ENCODE data around the gene VPS72. TPM values are rescaled to one million over a fixed set of nuclear protein-coding genes. Genes with fewer than 3 reads are reported as not detected.
A peak's percentile ranks its signal among the peaks of the same experiment; 100 is the strongest.

VPS72 gene
- polyA plus RNA-seq, 4 donors: 55.5 to 76.1 (median 69.9) TPM

DNA sequence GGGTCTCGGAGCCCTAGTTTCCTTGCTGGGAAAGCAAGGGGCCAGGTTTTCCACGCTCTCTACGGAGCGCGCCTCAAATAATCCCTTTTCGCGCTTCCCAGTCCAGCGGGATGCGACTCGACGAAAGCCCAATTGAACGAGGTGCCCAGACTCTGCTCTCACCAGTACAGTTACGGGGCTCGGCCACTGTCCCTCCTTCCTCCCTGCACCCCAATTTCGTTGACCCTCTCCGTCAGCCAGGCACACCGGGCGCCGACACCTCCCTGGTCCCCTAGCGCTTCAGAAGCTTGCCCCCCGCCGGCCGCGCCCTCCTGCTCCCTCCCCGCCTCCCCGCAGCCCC lies 44.0 kb downstream of the VPS72 start:
- DNase-seq (ENCODE audit: low read depth in 4 of 4, low spot score in 3 of 4): no peak

- DNase-seq (ENCODE audit: low read depth in 4 of 4, low spot score in 3 of 4): no peak
Measured at GRCh38 chr1:151145304-151146071, 44.5 kb downstream of the VPS72 start.

DNA sequence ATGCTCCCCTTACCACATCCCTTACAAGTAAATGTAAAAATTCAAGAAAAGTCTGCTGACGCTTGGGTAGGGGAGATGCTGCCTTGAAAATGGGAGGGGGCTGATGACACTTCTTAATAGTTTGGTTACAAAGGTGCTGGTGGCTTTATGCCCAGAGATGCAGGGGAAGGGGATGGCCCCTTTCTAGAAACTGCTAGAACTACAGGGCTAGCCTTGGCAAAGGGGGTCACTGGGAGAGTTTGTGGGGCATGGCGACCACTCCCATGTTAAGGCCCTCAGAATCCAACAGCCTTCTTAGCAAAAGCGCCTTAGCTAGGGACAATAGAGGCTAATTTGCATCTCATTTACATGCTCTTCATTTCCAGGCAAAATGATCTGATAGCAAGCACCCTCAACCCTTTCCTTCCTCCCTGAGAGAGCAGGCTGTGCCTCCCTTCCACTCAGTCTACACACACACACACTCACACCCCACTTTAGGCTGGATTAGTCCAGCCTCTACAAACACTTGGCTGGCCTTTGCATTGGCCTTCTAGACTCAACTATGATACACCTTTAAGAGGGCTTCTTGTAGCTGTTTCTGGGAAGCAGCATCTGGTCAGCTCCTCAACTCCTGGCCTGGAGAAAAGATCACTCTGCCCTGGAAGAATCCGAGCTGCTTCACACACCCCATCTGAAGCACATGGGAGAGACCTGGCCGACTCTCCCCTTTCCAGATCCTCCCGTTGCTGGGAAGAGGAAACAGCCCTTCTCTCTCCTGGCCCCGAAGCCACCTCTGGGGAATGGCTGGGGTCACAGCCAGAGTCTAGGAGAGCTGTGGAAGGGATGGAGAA lies 45.3 kb downstream of the VPS72 start:
- DNase-seq (ENCODE audit: low read depth in 4 of 4, low spot score in 3 of 4): no peak

- DNase-seq (ENCODE audit: low read depth in 4 of 4, low spot score in 3 of 4): no peak
Measured at GRCh38 chr1:151143986-151144385, 46.0 kb downstream of the VPS72 start.

DNA sequence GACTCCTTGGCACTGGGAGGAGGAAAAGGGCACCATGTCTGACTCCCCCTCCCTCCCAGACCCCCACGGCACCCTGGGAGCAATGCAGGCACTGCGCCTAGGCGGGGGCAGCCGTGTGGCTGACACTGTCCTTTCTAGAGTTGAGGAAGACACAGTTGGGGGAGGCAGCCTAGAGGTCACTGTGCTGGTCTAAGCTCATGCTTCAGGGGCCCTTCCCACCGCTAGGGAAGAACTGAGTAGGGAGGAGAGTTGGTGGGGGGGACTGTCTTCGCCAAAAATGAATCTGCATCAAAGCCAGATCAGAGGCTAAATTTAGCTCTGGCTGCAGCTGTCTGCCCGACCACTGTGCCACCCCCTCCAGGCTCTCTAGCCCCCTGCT lies 47.0 kb downstream of the VPS72 start:
- no peak for DNase-seq (ENCODE audit: low read depth in 4 of 4, low spot score in 3 of 4)

DNA sequence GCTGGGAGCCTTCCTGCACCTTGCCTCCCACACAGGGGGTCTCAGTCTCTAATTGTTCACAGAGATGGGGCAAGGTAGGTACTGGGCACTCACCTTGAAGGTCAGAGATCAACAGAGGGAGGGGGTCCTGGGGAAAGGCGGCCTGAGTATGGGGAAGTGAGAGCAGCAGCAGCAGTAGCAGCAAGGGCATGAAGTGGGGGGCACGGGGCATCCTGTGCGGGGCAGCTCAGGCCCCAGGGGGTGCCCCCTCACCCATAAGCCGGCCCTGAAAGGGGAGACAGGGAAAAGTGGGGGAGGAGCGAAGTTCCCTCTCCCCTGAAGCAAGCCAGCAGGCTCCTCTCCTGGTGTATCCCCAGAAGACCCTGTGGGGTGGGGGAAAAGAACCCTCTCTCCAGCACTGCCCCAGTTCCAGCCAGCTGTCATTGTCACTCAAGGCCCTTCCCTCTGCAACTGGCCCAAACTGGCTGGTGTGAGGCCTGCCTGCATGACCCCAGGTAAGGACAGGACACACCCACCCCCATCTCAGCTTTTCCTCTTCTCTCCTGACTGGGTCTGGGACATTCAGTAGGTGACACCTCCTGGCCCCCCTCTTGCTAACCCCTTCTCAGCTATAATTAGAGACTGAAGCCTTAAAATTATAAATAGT lies 47.5 kb downstream of the VPS72 start:
- no peak for DNase-seq (ENCODE audit: low read depth in 4 of 4, low spot score in 3 of 4)

- DNase-seq (ENCODE audit: low read depth in 4 of 4, low spot score in 3 of 4): no peak
Measured at GRCh38 chr1:151137789-151138188, 52.2 kb downstream of the VPS72 start.

DNA sequence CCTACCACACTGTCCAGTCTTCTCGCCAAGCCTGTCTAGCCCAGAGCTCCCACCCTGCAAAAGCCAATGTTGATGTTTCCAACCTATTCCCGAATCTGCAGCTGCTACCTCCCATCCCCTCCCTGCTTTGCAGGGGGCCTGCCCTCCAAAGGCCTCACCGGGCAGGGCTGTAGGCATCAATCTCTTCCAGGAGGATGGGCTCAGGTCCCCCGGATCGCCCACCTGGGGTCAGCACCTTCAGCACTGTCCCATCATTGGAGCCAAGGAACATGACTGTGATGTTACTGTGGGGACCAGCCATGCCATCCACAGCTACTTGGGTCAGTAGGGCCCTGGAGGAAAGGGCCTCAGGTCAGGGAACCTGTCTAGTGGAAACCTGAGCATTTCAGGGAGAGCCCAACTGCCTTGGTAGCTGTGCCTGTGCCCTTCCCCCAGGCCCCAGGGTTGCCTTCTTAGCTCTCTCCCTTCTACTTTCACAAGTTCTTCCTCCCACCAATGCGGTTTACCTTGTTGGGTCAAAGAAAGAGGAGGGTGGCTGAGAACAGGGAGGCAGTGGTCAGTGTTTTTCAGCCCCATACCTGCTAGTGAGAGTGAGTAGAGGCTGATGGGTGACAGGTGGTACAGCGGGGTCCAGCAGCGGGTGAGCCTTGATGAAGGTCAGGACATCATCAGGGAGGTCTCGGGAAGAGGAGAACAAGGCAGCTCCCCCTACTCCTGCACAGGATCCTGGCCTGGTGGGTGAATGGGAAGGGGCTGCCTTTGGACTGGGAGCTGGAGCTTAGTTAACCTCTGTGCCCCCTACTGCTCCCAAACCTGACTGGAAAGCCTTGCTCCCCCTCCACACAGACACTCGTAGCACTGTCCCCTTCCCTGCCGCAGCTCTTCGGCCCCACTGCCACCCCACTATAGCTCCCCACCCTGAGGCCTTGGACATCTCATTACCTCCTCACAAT lies 54.3 kb downstream of the VPS72 start:
- no peak for DNase-seq (ENCODE audit: low read depth in 4 of 4, low spot score in 3 of 4)

- no peak for DNase-seq (ENCODE audit: low read depth in 4 of 4, low spot score in 3 of 4)
Measured at GRCh38 chr1:151134991-151135390, 55.0 kb downstream of the VPS72 start.

GRCh38 chr1:151134396-151134795 lies 55.6 kb downstream of the VPS72 start:
- DNase-seq (ENCODE audit: low read depth in 4 of 4, low spot score in 3 of 4): no peak

DNA sequence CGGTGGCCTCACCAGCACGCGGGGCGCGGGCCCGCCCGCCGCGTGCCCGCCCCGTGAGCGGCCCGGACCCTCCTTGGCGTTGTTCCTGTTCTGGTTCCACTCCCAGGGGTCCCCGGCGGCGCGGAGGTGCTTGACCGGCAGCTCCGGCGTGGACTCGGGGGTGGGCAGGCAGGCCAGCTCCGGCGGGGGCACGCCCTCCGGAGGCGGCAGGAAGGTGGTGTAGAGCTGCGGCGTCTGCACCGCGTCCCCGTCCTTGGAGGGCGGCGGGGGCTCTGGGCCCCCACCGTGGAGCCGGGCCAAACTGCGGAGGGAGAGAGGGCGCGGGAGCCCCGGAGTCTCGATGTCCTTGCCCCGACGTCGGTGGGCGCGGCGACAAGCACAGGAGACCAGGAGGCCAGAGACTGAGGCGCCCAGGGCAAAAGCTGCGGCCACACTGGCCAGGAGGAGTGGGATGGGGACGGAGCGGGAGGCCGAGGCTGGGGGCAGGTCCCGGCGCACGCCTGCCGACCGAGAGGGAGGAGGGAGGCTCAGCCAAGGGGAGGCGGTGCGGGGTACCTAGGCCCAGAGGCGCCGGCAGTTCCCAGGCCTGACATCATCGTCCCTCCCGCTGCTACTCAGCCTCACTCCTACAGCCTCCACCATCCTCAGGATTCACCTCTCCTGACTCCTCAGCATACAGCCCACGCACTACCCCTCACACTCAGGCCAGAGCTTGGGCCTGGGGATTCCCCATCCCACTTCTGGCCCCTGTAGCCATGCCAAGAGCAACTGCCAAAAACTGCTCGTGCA lies 56.8 kb downstream of the VPS72 start:
- no peak for DNase-seq (ENCODE audit: low read depth in 4 of 4, low spot score in 3 of 4)

GRCh38 chr1:151132335-151133017 lies 57.5 kb downstream of the VPS72 start:
- no peak for DNase-seq (ENCODE audit: low read depth in 4 of 4, low spot score in 3 of 4)

- DNase-seq (ENCODE audit: low read depth in 4 of 4, low spot score in 3 of 4): peak in 2 of 4 donors; percentile 39 to 50
Measured at GRCh38 chr1:151131701-151132334, 58.2 kb downstream of the VPS72 start.

GRCh38 chr1:151130987-151131586 lies 58.9 kb downstream of the VPS72 start:
- peak; percentile 80 to 89 (median 85) for DNase-seq (ENCODE audit: low read depth in 4 of 4, low spot score in 3 of 4)

- no peak for DNase-seq (ENCODE audit: low read depth in 4 of 4, low spot score in 3 of 4)
Measured at GRCh38 chr1:151128800-151129199, 61.2 kb downstream of the VPS72 start.

All from left renal pelvis (tissue), 4 donors.